NCI-H2227 (cell line): ENCODE measurements around the gene VASP.

ENCODE experiments used
- DNase-seq: peaks from one replicate; lab custom pipeline; 2025; ENCODE audit not compliant: unreplicated experiment; lab: John Stamatoyannopoulos, UW

The VASP gene

DNA sequence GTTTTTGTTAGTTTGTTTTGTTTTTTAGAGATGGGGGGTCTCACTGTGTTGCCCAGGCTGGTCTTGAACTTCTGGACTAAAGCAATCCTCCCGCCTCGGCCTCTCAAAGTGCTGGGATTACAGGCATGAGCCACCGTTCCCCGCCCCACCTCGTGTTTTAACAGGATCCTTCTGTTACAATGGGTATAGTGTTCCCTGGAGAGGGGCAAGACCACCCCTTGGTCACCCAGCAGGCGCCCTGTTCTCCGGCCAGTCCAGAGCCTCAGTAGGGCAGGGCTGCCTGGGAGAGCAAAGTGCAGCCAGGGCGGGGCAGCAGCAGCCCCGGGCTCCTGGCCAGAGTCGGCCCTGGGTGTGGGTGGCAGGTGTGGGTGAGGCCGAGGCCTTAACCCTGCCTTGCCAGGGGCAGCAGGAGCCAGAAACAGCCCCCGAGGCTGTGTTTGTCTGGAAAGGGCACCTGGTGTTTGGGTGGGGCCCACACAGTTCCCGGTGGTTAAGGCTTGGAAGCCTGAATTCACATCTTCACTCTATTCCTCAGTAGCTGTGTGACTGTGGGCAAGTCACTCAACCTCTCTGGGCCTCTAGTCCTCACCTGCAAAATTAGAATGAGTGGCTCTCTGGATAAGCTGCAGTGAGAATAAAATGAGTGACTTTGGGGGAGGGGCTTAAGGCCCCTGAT, 7.2 kb downstream of the VASP start:
- no peak for DNase-seq

- DNase-seq, result no peak
Measured at GRCh38 chr19:45515081-45515624, 7.9 kb downstream of the VASP start.

GRCh38 chr19:45515807-45516401, 8.6 kb downstream of the VASP start:
- no peak for DNase-seq

- DNase-seq, result no peak
Measured at GRCh38 chr19:45517238-45517637, 10.0 kb downstream of the VASP start.

- no peak for DNase-seq
Measured at GRCh38 chr19:45517641-45518468, 10.6 kb downstream of the VASP start.

GRCh38 chr19:45518469-45518826, 11.2 kb downstream of the VASP start:
- no peak for DNase-seq

GRCh38 chr19:45522010-45522941, 15.0 kb downstream of the VASP start:
- no peak for DNase-seq

- DNase-seq, result peak; percentile 86
Measured at GRCh38 chr19:45523642-45524256, 16.5 kb downstream of the VASP start.

GRCh38 chr19:45524575-45525129, 17.4 kb downstream of the VASP start:
- DNase-seq, result no peak

DNA sequence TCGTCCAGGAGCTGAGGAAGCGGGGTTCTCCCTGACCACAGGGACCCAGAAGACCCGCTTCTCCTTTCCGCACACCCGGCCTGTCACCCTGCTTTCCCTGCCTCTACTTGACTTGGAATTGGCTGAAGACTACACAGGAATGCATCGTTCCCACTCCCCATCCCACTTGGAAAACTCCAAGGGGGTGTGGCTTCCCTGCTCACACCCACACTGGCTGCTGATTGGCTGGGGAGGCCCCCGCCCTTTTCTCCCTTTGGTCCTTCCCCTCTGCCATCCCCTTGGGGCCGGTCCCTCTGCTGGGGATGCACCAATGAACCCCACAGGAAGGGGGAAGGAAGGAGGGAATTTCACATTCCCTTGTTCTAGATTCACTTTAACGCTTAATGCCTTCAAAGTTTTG, 18.9 kb downstream of the VASP start:
- peak; percentile 56 for DNase-seq

- no peak for DNase-seq
Measured at GRCh38 chr19:45526971-45527370, 19.7 kb downstream of the VASP start.

- DNase-seq, result no peak
Measured at GRCh38 chr19:45527731-45528130, 20.5 kb downstream of the VASP start.

GRCh38 chr19:45528149-45528743, 21.0 kb downstream of the VASP start:
- peak; percentile 18 for DNase-seq

DNA sequence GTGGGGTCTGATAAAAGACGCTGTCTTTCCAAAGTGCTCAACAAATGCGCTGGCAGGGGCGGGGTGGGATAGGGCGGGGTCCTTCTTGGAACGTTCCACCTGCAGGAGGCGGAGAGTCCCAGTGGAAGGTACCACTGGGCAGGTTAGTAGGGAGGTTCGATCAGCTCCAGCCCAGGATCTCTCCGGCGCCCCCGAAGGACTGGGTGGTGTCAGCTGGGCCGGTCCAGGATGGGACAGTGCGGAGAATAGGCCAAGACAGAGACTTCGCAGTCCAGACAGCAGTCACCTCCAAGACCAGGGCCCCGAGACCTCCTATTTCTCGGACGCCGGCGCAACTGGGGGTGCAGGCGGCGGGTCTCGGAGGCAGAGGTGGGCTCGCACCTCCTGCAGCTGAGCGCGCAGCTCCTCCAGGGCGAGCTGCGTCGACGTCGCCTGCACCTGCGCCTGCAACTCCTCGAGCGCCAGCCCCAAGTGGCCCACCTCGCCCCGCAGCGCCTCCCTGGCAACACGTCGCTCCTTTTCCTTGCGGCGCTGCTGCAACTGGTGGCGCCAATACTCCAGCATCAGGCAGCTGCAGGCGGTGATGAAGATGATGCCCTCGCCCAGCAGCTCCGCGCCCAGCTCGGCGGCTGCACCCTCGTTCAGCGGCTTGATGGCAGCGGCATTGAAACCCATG, 21.6 kb downstream of the VASP start:
- peak; percentile 70 for DNase-seq

GRCh38 chr19:45529420-45529785, 22.1 kb downstream of the VASP start:
- DNase-seq, result no peak

GRCh38 chr19:45531349-45531748, 24.1 kb downstream of the VASP start:
- DNase-seq, result no peak

- no peak for DNase-seq
Measured at GRCh38 chr19:45539459-45539858, 32.2 kb downstream of the VASP start.

DNA sequence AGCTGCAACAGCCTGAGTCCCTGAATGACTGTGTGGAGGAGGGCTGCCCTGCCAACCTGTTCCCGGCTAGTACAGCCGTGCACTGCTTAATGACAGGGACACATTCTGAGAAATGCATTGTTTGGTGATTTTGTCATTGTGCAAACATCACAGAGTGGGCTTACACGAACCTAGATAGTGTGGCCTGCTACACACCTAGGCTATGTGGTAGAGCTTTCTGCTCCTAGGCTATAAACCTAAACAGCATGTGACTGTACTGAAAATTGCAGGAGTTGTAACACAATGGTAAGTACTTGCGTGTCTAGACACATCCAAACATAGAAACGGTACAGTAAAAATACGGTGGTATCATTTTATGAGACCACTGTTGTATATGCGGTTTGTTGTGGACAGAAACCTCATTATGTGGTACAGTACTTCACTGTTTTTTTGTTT, 35.0 kb downstream of the VASP start:
- DNase-seq, result no peak

DNA sequence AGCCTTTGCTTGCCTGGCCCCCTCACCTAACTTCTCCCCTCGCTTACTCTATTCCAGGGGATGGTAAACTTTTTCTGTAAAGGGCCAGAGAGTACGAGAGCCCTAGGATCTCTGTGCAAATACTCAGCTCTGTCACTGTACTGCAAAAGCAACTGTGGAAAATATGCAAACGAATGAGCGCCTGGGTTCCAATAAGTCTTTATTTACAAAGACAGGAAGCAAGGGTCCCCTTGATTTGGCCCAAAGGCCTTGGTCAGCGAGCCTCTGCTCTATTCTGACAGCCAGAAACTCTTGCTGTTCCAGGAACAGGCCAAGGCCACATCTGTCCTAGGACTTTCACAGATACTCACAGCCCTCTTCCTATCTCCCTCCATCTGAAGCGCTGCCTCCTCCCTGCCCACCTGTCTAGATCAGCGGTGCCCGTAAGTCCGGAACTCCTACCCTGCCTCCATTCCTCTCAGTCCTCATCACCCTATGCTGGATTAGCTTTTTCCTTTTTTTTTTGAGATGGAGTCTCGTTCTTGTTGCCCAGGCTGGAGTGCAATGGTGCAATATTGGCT, 40.0 kb downstream of the VASP start:
- no peak for DNase-seq
